H1 (cell line): ENCODE results near the gene EFCAB6. TPM values are rescaled to one million over a fixed set of nuclear protein-coding genes. Genes with fewer than 3 reads are reported as not detected.

ENCODE experiments used
- CREB1 ChIP-seq: IDR thresholded peaks from 2 replicates; pipeline ENCODE4 v1.6.1; 2012; ENCODE audit warnings: inconsistent platforms
- HDAC6 ChIP-seq: IDR thresholded peaks from one replicate; pipeline ENCODE4 v1.7.1; 2012; ENCODE audit warnings: low read depth, mild to moderate bottlenecking, inconsistent platforms, low read length, moderate library complexity
- PHF8 ChIP-seq: fragments of 200-600 bp; sonication (generic); conservative IDR thresholded peaks from 2 replicates; pipeline ENCODE4 v1.7.1; 2012; ENCODE audit warnings: low read depth, mild to moderate bottlenecking, inconsistent platforms, low read length, moderate library complexity
- polyA plus RNA-seq, 7 experiments: library from polyadenylated mRNA; depleted of rRNA in 3 of 7; stranded (reverse) in 5 of 7; unstranded in 2 of 7; fragments of >200 nt in 5 of 7; fragments of 200-250 nt in 2 of 7; gene quantifications; 1 replicate in 5 of 7; 2 replicates in 1 of 7; 4 replicates in 1 of 7; pipeline versions ENCODE4 v1.2.1 to v1.2.3, GENCODE V29; 2011 to 2013; ENCODE audit warnings: missing spikeins in 2 of 7, mixed read lengths in 2 of 7
- total RNA-seq: library from RNA; stranded (reverse); fragmentation: NEBNext Ultra II Directional; extraction: Animal tissue kit (Norgen Biotek cat#: 25700); gene quantifications from 2 replicates; pipeline ENCODE4 v1.2.1, GENCODE V29; 2021
- TF ChIP-seq, protein P1 (sequence below): fragments of 300-600 bp; sonication (generic); IDR thresholded peaks from 2 replicates; pipeline ENCODE4 v1.7.1; 2012; ENCODE audit warnings: low read length, moderate library complexity, mild to moderate bottlenecking, inconsistent platforms; ENCODE audit not compliant: insufficient replicate concordance
- TF ChIP-seq, protein P2 (sequence below), 3 experiments: IDR thresholded peaks; 1 replicate in 2 of 3; 2 replicates in 1 of 3; pipeline versions ENCODE4 v1.5.1 to v1.6.1; 2011; ENCODE audit warnings: low read length in 3 of 3, mild to moderate bottlenecking in 3 of 3, inconsistent platforms in 2 of 3, low read depth in 1 of 3, moderate library complexity in 1 of 3; ENCODE audit not compliant: insufficient read depth in 1 of 3; ENCODE audit errors: control extremely low read depth in 1 of 3

Gene EFCAB6
- total and polyA plus RNA-seq, 2 of the 8 experiments (the other 6 are each of a cell fraction or from before 2014, with no cell fraction given), result 0.32 to 1.7 TPM

GRCh38 chr22:43800970-43801369 is 11.1 kb downstream of the EFCAB6 start (continued):
- TF ChIP-seq, protein P1, sequence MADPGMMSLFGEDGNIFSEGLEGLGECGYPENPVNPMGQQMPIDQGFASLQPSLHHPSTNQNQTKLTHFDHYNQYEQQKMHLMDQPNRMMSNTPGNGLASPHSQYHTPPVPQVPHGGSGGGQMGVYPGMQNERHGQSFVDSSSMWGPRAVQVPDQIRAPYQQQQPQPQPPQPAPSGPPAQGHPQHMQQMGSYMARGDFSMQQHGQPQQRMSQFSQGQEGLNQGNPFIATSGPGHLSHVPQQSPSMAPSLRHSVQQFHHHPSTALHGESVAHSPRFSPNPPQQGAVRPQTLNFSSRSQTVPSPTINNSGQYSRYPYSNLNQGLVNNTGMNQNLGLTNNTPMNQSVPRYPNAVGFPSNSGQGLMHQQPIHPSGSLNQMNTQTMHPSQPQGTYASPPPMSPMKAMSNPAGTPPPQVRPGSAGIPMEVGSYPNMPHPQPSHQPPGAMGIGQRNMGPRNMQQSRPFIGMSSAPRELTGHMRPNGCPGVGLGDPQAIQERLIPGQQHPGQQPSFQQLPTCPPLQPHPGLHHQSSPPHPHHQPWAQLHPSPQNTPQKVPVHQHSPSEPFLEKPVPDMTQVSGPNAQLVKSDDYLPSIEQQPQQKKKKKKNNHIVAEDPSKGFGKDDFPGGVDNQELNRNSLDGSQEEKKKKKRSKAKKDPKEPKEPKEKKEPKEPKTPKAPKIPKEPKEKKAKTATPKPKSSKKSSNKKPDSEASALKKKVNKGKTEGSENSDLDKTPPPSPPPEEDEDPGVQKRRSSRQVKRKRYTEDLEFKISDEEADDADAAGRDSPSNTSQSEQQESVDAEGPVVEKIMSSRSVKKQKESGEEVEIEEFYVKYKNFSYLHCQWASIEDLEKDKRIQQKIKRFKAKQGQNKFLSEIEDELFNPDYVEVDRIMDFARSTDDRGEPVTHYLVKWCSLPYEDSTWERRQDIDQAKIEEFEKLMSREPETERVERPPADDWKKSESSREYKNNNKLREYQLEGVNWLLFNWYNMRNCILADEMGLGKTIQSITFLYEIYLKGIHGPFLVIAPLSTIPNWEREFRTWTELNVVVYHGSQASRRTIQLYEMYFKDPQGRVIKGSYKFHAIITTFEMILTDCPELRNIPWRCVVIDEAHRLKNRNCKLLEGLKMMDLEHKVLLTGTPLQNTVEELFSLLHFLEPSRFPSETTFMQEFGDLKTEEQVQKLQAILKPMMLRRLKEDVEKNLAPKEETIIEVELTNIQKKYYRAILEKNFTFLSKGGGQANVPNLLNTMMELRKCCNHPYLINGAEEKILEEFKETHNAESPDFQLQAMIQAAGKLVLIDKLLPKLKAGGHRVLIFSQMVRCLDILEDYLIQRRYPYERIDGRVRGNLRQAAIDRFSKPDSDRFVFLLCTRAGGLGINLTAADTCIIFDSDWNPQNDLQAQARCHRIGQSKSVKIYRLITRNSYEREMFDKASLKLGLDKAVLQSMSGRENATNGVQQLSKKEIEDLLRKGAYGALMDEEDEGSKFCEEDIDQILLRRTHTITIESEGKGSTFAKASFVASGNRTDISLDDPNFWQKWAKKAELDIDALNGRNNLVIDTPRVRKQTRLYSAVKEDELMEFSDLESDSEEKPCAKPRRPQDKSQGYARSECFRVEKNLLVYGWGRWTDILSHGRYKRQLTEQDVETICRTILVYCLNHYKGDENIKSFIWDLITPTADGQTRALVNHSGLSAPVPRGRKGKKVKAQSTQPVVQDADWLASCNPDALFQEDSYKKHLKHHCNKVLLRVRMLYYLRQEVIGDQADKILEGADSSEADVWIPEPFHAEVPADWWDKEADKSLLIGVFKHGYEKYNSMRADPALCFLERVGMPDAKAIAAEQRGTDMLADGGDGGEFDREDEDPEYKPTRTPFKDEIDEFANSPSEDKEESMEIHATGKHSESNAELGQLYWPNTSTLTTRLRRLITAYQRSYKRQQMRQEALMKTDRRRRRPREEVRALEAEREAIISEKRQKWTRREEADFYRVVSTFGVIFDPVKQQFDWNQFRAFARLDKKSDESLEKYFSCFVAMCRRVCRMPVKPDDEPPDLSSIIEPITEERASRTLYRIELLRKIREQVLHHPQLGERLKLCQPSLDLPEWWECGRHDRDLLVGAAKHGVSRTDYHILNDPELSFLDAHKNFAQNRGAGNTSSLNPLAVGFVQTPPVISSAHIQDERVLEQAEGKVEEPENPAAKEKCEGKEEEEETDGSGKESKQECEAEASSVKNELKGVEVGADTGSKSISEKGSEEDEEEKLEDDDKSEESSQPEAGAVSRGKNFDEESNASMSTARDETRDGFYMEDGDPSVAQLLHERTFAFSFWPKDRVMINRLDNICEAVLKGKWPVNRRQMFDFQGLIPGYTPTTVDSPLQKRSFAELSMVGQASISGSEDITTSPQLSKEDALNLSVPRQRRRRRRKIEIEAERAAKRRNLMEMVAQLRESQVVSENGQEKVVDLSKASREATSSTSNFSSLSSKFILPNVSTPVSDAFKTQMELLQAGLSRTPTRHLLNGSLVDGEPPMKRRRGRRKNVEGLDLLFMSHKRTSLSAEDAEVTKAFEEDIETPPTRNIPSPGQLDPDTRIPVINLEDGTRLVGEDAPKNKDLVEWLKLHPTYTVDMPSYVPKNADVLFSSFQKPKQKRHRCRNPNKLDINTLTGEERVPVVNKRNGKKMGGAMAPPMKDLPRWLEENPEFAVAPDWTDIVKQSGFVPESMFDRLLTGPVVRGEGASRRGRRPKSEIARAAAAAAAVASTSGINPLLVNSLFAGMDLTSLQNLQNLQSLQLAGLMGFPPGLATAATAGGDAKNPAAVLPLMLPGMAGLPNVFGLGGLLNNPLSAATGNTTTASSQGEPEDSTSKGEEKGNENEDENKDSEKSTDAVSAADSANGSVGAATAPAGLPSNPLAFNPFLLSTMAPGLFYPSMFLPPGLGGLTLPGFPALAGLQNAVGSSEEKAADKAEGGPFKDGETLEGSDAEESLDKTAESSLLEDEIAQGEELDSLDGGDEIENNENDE, result no peak
- TF ChIP-seq PHF8 (no peak), HDAC6 (no peak), CREB1 (no peak)
- TF ChIP-seq, protein P2, sequence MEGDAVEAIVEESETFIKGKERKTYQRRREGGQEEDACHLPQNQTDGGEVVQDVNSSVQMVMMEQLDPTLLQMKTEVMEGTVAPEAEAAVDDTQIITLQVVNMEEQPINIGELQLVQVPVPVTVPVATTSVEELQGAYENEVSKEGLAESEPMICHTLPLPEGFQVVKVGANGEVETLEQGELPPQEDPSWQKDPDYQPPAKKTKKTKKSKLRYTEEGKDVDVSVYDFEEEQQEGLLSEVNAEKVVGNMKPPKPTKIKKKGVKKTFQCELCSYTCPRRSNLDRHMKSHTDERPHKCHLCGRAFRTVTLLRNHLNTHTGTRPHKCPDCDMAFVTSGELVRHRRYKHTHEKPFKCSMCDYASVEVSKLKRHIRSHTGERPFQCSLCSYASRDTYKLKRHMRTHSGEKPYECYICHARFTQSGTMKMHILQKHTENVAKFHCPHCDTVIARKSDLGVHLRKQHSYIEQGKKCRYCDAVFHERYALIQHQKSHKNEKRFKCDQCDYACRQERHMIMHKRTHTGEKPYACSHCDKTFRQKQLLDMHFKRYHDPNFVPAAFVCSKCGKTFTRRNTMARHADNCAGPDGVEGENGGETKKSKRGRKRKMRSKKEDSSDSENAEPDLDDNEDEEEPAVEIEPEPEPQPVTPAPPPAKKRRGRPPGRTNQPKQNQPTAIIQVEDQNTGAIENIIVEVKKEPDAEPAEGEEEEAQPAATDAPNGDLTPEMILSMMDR (IDR thresholded peaks at IDR 0.05; ENCODE audit: control extremely low read depth in 1 of 3, insufficient read depth in 1 of 3, low read depth in 1 of 3, low read length in 3 of 3), result no peak
